ENCODE results near the gene HLA-DMA.

Gene HLA-DMA

GRCh38 chr6:32922083-32922482 lies 30.8 kb downstream of the HLA-DMA start:
- DNase-seq: no peak

DNA sequence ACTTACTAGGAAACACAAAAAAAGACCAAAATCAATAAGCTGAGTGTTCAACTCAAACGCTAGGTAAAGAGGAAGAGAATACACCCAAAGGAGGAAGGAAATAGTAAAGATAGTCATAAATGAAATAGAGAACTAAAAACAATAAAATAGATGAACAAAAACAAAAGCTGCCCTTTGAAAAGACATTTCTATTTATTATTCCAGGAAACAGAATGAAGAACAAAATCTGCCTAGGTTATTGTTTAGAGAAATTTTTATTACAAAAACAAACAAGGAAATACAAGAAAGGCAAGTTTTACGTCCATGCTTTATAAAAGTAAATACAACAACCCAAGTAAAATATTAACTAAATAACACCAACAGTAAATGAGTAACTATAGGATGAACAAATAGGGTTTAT lies 32.2 kb downstream of the HLA-DMA start:
- DNase-seq: no peak

DNA sequence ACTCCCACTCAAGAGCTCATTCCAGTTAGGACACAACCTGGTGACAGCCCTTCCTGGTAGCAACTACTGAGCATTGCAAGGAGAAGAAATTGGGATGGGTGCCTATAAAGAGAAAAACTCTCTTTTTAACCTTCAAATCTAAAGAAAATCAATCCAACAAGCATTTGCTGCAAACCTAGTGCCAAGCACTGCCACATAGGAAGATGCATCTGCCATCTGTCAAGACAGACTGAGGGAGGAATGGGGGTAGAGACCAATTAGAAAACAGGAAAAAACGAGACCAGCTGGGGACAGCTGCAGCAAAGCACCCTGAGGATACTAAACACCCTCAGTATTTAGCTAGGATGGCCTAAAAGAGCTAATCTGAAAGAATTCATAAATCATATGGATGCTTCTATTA lies 39.9 kb downstream of the HLA-DMA start:
- DNase-seq: no peak

GRCh38 chr6:32908897-32909296 lies 44.0 kb downstream of the HLA-DMA start:
- no peak for DNase-seq

DNA sequence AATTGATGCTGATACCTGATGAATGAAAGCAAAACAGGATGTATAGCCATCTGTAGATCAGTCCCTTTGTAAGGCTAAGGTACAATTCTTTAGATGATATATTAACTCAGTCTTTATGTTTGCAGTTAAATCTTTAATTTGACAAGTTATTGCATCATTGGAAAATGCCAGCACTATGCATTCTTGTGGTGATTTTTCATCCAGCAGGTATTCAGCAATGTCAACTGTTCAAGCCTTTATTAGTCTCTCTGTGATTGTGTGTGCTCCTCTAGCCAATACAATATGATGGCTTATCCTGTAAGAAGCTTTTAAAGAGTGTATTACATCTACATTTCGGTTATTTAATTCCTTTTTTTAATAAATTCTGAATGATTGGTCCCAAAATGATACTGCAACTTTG lies 46.4 kb downstream of the HLA-DMA start:
- DNase-seq: no peak

DNA sequence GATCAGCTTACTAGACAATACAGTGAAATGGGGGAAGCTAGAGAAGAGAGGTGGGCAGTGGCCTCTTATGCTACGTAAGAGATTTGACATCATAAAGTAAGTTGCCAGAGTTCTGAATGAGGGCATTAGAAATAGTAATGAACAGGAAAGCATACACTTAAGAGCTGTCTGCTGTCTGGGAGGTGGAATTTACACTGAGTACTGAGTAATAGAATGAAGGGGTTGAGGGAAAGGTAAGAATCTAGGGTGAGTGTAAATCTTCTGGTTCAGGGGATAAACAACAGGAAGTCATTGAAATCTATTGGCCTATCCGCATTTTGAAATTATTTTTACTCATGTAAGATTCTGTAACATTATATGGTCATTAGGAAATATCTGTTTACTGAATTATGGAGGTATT lies 47.8 kb downstream of the HLA-DMA start:
- no peak for DNase-seq

GRCh38 chr6:32903952-32904351 lies 48.9 kb downstream of the HLA-DMA start:
- no peak for DNase-seq

All from activated T-cell treated with anti-CD3 and anti-CD28 coated beads, Interleukin-2, amount 50 U/mL, for 1 hour (primary cell).